HG02943 (cell line): ENCODE measurements around the gene CYFIP1.
"Not testable (repeated sequence)": the region's sequence is repeated elsewhere in the genome, so short reads cannot be mapped to it uniquely, and the experiment has no call there.

Experiments used
- ATAC-seq: cut with Tn5 transposase; IDR thresholded peaks from one replicate; pipeline ENCODE4 v1.9.1; 2021; ENCODE audit warnings: mild to moderate bottlenecking, low read depth, moderate library complexity; ENCODE audit not compliant: unreplicated experiment

The CYFIP1 gene

DNA sequence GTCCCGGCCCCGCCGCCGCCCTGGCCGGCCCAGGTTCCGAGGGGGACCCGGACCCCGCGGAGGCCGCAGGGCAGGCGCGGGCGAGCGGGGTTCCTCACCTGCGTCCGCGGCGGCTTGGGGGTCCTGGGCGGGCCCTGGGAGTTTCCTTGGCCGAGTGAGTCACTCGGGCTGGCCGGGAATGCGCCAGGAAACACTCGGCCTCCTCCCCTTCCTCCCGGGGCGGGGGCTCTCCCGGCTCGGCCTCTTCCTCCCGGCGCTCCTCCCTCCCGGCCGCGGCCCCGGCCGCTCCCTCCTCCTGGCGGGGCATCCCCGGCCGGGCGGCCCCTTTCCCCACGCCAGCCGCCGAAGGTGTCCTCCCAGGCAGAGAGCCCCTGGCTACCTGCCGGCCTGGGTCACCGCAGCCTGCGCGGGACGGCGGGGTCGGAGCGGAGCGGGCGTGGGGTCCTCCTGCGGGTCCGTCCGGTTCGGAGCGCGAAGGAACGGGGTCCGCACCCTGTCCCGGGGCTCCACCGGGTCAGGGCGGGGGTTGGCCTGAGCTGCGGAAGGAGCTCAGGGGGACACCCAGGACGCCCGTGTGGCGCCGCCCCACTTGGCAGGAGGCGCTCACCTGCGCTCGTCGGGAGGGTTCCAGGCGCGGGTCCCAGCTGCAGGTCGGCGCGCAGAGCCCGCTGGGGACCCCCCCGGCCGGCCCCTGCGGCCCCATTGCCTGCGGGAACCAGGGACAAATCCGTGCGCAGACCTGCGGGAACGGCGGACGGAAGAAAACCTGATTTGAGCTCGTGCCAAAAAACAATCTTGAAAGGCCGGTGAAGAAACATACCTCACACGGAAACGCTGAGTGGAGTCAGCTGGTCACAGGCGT is at the start of gene CYFIP1:
CYFIP1 (minus strand) TSS at position 180 of the 862 bp plus-strand sequence. CDS start 33,083 bp downstream, outside the sequence.
- ATAC-seq = no peak

- ATAC-seq = no peak
These were observed 46.0 kb upstream of the CYFIP1 start for GRCh38 chr15:23026218-23026617.

DNA sequence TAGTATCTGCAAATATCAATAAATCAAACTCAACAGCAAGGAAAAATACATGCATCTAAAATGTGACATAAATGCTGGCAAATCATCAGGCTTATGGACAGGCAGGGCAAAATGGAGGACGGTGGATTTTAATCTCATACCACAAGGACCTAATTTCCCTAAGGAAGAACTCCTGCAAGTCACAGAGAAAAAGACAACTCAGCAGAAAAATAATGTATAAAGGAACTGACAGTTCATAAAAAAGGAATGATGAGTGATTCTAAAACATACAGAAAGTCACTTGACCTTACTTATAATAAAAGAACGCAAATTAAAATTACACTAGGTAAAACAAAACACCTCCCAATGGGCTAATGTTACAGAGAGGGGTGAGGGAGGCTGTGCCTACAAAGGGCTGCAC is 42.0 kb upstream of the CYFIP1 start:
- no peak for ATAC-seq

GRCh38 chr15:23014394-23015000 is 34.3 kb upstream of the CYFIP1 start:
- no peak for ATAC-seq

- ATAC-seq = no peak
These were observed 33.5 kb upstream of the CYFIP1 start for GRCh38 chr15:23013681-23014080.

- not testable (repeated sequence) for ATAC-seq
These were observed 32.4 kb upstream of the CYFIP1 start for GRCh38 chr15:23012616-23013015.

- ATAC-seq = no peak
These were observed 23.6 kb upstream of the CYFIP1 start for GRCh38 chr15:23003736-23004135.

DNA sequence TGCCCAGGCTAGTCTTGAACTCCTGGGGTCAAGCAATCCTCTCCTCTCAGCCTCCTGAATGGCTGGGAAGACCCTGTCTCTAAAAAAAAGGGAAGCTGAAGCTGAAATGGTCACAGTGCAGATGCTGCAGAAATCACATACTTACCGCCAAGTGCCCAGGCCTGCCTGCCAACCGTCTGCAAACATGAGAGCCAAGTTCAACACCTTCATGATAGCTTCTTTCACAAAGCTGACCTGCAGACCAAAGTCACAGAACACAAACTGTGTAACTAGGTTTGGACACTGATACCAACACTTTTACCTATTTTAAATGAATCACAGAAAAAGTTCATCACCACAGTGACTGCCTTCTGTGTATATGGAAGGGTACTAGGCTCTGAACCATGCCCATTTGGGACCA is 22.8 kb upstream of the CYFIP1 start:
- no peak for ATAC-seq

- ATAC-seq = no peak
These were observed 15.6 kb upstream of the CYFIP1 start for GRCh38 chr15:22995795-22996194.

- ATAC-seq = no peak
These were observed 11.8 kb upstream of the CYFIP1 start for GRCh38 chr15:22992024-22992326.

DNA sequence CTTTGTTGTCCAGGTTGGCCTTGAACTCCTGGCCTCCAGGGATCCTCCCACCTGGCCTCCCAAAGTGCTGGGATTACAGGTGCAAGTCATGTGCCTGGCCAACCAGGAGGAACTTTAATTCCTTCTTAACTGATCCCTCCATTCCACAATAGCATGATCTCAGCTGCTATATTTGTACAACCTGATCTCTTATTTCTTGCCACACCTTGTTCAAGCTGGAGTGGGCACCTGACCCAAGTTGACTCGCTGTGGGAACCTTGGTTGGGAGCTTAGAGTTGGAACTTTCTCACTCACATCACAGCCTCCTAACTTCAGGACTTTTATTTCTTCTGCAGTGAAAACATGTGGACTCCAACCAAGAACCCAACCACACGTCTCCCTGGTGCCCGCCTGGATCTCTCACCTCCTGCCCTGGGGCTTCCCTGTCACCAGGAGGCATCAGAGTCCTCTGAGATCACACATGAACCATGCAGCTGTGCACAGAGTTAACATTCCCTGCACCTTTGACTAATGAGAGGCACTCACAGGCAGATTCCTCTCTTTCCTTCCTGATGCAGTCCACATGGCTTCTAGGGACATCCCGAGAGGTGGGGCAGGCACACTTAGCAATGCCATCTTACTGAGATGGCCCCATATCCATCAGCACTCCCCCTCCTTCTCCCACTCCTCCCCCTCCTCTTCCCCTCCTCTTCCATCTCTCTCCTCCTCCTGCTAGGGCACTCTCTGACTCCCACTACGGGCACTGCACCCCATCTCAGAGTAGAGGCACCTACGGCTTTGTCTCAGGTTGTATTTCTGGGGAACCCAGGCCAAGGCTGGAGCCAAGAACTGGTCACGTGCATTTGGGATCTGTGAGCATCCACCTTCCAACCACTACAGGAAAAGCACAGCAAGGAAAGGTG is 9.7 kb upstream of the CYFIP1 start:
- ATAC-seq = no peak

DNA sequence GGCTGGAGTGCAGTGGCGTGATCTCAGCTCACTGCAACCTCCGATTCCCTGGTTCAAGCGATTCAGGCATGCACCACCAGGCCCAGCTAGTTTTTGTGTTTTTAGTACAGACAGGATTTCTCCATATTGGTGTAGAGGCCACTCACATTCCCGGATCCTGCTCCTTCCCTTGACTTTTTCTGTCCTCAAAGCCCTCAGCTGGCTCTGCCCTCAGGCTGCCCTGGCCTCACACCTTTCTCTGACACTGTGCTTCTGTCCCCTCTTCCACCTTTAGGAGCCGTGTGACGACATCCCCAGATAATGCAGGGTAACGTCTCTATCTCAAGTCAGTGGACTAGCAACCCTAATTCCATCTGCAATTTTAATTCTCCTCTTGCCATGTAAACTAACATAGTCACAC is 8.6 kb upstream of the CYFIP1 start:
- ATAC-seq = no peak

- not testable (repeated sequence) for ATAC-seq
These were observed 1.8 kb upstream of the CYFIP1 start for GRCh38 chr15:22981931-22982330.

GRCh38 chr15:22981051-22981840 is 1.1 kb upstream of the CYFIP1 start:
- no peak for ATAC-seq

DNA sequence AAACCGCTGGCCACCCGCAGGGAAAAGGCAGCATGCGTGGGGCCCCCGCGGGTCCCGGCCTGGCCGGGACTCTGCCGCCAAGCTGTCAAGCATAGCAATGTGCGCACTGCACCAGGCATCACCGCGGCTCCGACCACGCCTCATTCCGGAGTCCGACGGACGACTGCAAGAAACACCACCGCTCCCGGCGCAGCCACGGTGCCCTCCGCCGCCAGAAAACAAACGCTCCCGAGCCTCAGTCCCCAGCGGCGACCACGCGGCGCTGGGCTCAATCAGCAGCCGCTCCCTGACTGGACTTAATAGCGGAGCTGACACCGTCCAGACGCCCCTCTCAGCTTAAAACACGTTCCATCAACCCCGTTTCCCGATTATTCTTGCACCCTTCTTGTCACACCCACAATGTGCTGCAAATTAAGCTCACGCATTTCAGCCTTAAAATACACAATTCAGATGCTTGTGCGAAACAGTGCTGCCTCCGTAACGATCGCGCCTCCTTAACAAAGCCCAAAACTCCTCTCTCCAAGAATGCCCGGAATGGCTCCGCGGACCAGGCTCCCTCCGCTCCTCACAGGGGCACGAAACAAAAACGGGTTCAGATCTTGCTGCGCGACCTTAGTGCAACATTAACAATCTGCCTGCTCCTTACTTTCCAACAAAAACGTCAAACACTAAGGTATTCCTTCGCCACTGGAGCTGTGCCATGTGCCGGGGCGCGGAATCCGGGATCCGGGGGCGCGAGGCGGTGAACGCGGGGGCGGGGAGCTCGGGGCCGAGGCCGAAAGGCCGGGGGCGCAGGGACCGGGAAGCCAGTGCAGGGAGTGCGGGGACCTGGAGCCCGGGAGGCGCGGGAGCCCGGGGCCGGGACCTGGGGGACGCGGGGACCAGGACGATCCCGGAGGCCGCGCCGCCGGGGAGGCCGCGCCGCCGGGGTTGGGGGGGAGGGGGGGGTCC is 655 bp downstream of the CYFIP1 start:
- peak; percentile 68 for ATAC-seq

DNA sequence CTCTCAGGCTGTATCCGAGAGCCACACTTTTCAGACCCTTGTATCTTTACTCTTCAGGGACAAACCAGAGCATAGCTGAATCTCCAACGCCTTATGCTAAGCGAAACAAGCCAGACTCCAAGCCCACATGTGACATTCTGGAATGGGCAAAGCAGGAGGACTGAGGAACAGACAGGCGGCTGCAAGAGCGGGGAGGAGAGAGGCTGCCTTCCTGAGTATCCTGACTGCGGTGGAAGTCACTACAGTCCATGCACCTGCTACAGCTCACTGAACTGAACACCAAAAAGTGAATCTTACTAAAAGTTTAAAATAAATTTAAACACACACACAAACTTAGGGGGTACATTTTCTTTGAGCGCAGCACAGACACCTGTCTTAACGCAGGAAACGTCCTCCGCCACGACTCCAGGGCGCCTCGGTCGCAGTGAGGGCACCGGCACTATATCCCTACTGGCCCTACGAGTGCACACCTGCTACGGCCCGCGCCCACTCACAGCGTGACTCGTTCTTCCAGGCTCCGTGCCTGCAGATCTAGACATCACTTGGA is 1.4 kb downstream of the CYFIP1 start:
- peak; percentile 23 for ATAC-seq

GRCh38 chr15:22974745-22975144 is 5.4 kb downstream of the CYFIP1 start:
- ATAC-seq = no peak

DNA sequence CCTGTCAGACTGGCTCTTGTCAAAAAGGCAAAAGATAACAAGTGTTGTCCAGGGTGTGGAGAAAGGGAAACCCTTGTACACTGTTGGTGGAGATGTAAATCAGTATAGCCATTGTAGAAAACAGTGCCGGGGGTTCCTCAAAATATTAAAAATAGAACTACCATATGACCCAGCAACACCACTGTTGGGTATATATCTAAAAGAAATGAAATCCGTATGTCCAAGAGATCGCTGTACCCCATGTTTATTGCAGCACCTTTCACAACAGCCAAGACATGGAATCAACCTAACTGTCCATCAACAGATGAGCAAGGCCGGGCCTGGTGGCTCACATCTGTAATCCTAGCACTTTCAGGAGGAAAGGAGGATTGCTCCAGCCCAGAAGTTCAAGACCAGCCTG is 6.2 kb downstream of the CYFIP1 start:
- no peak for ATAC-seq

- ATAC-seq = no peak
These were observed 6.9 kb downstream of the CYFIP1 start for GRCh38 chr15:22973286-22973685.
